B cell (primary cell): Measurements from ENCODE around the gene NUP42.

ENCODE experiments used
- CTCF ChIP-seq: fragments of 200-600 bp; IDR thresholded peaks from one replicate; pipeline ENCODE4 v1.8.0; 2022; ENCODE audit warnings: antibody characterized with exemption, mild to moderate bottlenecking
- EZH2 ChIP-seq: IDR thresholded peaks from 2 replicates; pipeline ENCODE4 v1.6.1; 2012; ENCODE audit warnings: borderline replicate concordance, low read depth, mild to moderate bottlenecking, moderate library complexity, low read length; ENCODE audit not compliant: insufficient read depth, poor library complexity, severe bottlenecking

DNA sequence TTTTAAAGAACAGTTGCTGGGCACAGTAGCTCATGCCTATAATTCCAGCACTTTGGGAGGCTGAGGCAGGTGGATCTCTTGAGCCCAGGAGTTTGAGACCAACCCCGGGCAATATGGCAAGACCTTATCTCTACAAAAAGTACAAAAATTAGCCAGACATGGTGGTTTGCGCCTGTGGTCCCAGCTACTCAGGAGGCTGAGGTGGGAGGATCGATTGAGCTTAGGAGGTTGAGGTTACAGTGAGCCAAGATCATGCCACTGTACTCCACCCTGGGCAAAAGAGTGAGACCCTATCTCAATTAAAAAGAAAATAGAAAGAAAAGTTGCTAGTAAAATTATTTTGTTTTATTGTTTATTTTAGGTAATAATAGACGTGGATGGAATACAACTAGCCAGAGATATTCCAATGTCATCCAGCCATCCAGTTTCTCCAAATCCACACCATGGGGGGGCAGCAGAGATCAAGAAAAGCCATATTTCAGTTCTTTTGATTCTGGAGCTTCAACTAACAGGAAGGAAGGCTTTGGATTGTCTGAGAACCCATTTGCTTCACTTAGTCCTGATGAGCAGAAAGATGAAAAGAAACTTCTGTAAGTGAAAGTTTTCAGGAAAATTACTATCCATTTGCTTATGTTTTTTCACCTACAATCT lies 3.0 kb downstream of the NUP42 start:
- TF ChIP-seq CTCF: no peak
- TF ChIP-seq EZH2: no peak
